CD4-positive, alpha-beta T cell (primary cell): ENCODE measurements around the gene OR2J3. TPM values are rescaled to one million over a fixed set of nuclear protein-coding genes. Genes with fewer than 3 reads are reported as not detected.

ENCODE experiments used
- ATAC-seq: fragments of 200-7000 bp; cut with Tn5 transposase; one replicate; pipeline ENCODE4 v1.10.0; 2022; ENCODE audit warnings: mild to moderate bottlenecking; ENCODE audit not compliant: poor library complexity
- CTCF ChIA-PET: fragments of 350-600 bp; sonication (Branson Sonifier 250); formaldehyde crosslinking; loops from one replicate; lab custom pipeline; 2021; ENCODE audit warnings: antibody characterized with exemption, inconsistent platforms; lab: Charles Lee
- POLR2A ChIA-PET: fragments of 350-600 bp; sonication (Branson Sonifier 250); formaldehyde crosslinking; loops from one replicate; lab custom pipeline; 2021; ENCODE audit warnings: antibody characterized with exemption, inconsistent platforms; lab: Charles Lee
- DNase-seq, 14 experiments: peaks; one replicate each; pipeline ENCODE4 v3.0.0-alpha.2; 2013 to 2020; ENCODE audit warnings: mixed read lengths in 2 of 14
- H3K27ac ChIP-seq, 2 donors: one replicate each; pipeline versions ENCODE4 v1.5.1 to v1.7.0; 2013; ENCODE audit warnings: low read length in 2 of 2, low read depth in 1 of 2, mild to moderate bottlenecking in 1 of 2
- H3K27me3 ChIP-seq, 2 experiments: 1 replicate in 1 of 2; 2 replicates in 1 of 2; pipeline versions ENCODE4 v1.6.1 to v1.7.0; 2013; ENCODE audit warnings: low read length in 2 of 2, control low read depth in 1 of 2, mild to moderate bottlenecking in 1 of 2, moderate library complexity in 1 of 2; ENCODE audit not compliant: insufficient read depth in 2 of 2, control insufficient read depth in 1 of 2
- H3K36me3 ChIP-seq: one replicate; pipeline ENCODE4 v1.6.1; 2013; ENCODE audit warnings: low read length, control low read depth; ENCODE audit not compliant: insufficient read depth
- H3K4me1 ChIP-seq: one replicate; pipeline ENCODE4 v1.6.1; 2013; ENCODE audit warnings: low read length, control low read depth; ENCODE audit not compliant: insufficient read depth
- H3K4me3 ChIP-seq: one replicate; pipeline ENCODE4 v1.5.1; 2013; ENCODE audit warnings: mild to moderate bottlenecking, low read length, moderate library complexity
- H3K9me3 ChIP-seq, 2 experiments: 1 replicate in 1 of 2; 2 replicates in 1 of 2; pipeline versions ENCODE4 v1.6.1 to v1.7.0; 2013; ENCODE audit warnings: low read length in 2 of 2, mild to moderate bottlenecking in 2 of 2, control low read depth in 1 of 2, moderate library complexity in 1 of 2; ENCODE audit not compliant: control insufficient read depth in 1 of 2, insufficient read depth in 1 of 2
- H3K27ac Mint-ChIP-seq: one replicate; pipeline ENCODE4 v1.8.0; 2020; ENCODE audit warnings: mixed read lengths
- H3K27me3 Mint-ChIP-seq: one replicate; pipeline ENCODE4 v1.8.0; 2021; ENCODE audit warnings: mixed read lengths
- H3K36me3 Mint-ChIP-seq: one replicate; pipeline ENCODE4 v1.8.0; 2021; ENCODE audit warnings: low read depth, mixed read lengths
- H3K4me1 Mint-ChIP-seq: one replicate; pipeline ENCODE4 v1.8.0; 2021; ENCODE audit warnings: low read depth, mixed read lengths
- H3K4me3 Mint-ChIP-seq: one replicate; pipeline ENCODE4 v1.8.0; 2020; ENCODE audit warnings: mild to moderate bottlenecking, mixed read lengths
- H3K9me3 Mint-ChIP-seq: one replicate; pipeline ENCODE4 v1.8.0; 2020; ENCODE audit warnings: mixed read lengths
- intact Hi-C, 2 experiments: fragments of 100-400 bp; cut with DNase I in 1 of 2; cut with micrococcal nuclease in 1 of 2; formaldehyde crosslinking; loops; one replicate each; pipeline versions ENCODE4 v1.15.1 to v1.9.0; 2023 to 2025; cut with DNase I, micrococcal nuclease
- total RNA-seq, 174 experiments: library from RNA in 2 of 174; stranded (reverse) in 2 of 174; gene quantifications; one replicate each; pipeline ENCODE4 v1.2.3 and lab custom pipeline; 2021 to 2026
- TF ChIP-seq, protein P1 (sequence below): fragments of 200-600 bp; IDR thresholded peaks from one replicate; pipeline ENCODE4 v1.8.0; 2022; ENCODE audit warnings: antibody characterized with exemption, mild to moderate bottlenecking

The OR2J3 gene
- total RNA-seq, 2 experiments from 2014 or later, result not detected

GRCh38 chr6:29131691-29132090, 23.8 kb downstream of the OR2J3 start:
- no peaks in the 10 kb centered on the region for H3K9me3 Mint-ChIP-seq
- H3K27ac Mint-ChIP-seq, result no peak overlapping the region
- H3K27me3 Mint-ChIP-seq, result peaks cover 49% of the 10 kb centered on the region

GRCh38 chr6:29137724-29138123, 29.9 kb downstream of the OR2J3 start:
- Histone ChIP-seq H3K36me3 (no peaks in the 10 kb centered on the region), H3K27ac (no peak overlapping the region), H3K4me1 (no peaks in the 10 kb centered on the region), H3K9me3 (no peaks in the 10 kb centered on the region), H3K27me3 (peaks cover 8 to 9% of the 10 kb centered on the region in 2 experiments), H3K4me3 (no peak overlapping the region)
- no peak overlapping the region for H3K4me3 Mint-ChIP-seq
- CTCF ChIA-PET, result no interaction called here
- peaks cover 44% of the 10 kb centered on the region for H3K27me3 Mint-ChIP-seq
- intact Hi-C loops, result no loop called here
- H3K36me3 Mint-ChIP-seq, result no peaks in the 10 kb centered on the region
- H3K9me3 Mint-ChIP-seq, result no peaks in the 10 kb centered on the region
- ATAC-seq, result no peak
- POLR2A ChIA-PET, result no interaction called here
- no peak for DNase-seq
- no peak overlapping the region for H3K27ac Mint-ChIP-seq
- TF ChIP-seq, protein P1, sequence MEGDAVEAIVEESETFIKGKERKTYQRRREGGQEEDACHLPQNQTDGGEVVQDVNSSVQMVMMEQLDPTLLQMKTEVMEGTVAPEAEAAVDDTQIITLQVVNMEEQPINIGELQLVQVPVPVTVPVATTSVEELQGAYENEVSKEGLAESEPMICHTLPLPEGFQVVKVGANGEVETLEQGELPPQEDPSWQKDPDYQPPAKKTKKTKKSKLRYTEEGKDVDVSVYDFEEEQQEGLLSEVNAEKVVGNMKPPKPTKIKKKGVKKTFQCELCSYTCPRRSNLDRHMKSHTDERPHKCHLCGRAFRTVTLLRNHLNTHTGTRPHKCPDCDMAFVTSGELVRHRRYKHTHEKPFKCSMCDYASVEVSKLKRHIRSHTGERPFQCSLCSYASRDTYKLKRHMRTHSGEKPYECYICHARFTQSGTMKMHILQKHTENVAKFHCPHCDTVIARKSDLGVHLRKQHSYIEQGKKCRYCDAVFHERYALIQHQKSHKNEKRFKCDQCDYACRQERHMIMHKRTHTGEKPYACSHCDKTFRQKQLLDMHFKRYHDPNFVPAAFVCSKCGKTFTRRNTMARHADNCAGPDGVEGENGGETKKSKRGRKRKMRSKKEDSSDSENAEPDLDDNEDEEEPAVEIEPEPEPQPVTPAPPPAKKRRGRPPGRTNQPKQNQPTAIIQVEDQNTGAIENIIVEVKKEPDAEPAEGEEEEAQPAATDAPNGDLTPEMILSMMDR, result no peak
- H3K4me1 Mint-ChIP-seq, result no peaks in the 10 kb centered on the region

More at GRCh38 chr6:29131691-29132090, 23.8 kb downstream of the OR2J3 start:
- intact Hi-C loops, result no loop called here
- ChIA-PET CTCF (no interaction called here), POLR2A (no interaction called here)
- Histone ChIP-seq H3K36me3 (no peaks in the 10 kb centered on the region), H3K27me3 (peaks cover 9 to 16% of the 10 kb centered on the region in 2 experiments), H3K27ac (no peak overlapping the region), H3K9me3 (peaks cover 0 to 9% of the 10 kb centered on the region in 2 experiments), H3K4me3 (no peak overlapping the region), H3K4me1 (no peaks in the 10 kb centered on the region)
- DNase-seq, result no peak
- Mint-ChIP-seq H3K4me3 (no peak overlapping the region), H3K36me3 (no peaks in the 10 kb centered on the region), H3K4me1 (no peaks in the 10 kb centered on the region)
- no peak for ATAC-seq
- TF ChIP-seq, protein P1, result no peak

DNA sequence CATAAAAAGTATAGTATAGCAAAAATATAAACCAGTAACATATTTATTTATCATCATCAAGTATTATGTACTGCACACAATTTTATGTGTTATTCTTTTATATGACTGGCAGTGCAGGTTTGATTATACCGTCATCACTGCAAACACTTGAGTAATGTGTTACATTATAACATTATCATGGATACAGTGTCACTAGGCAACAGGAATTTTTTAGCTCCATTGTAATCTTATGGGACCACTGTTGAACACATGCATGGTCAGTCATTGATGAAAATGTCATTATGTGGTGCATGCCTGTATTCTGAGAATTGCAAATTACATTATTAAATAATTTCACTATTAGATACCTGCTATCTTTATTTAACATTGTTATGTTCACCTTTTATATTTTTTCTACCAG, 33.7 kb downstream of the OR2J3 start:
- peaks cover 0 to 11% of the 10 kb centered on the region in 2 experiments for H3K9me3 ChIP-seq
- POLR2A ChIA-PET, result no interaction called here
- peaks cover 4 to 6% of the 10 kb centered on the region in 2 experiments for H3K27me3 ChIP-seq
- Mint-ChIP-seq H3K4me1 (no peaks in the 10 kb centered on the region), H3K4me3 (no peak overlapping the region), H3K27me3 (peaks cover 47% of the 10 kb centered on the region), H3K27ac (no peak overlapping the region), H3K9me3 (no peaks in the 10 kb centered on the region), H3K36me3 (no peaks in the 10 kb centered on the region)
- CTCF ChIA-PET, result no interaction called here
- H3K4me3 ChIP-seq, result no peak overlapping the region
- TF ChIP-seq, protein P1, result no peak
- no peaks in the 10 kb centered on the region for H3K4me1 ChIP-seq
- H3K36me3 ChIP-seq, result no peaks in the 10 kb centered on the region
- DNase-seq (no peak), ATAC-seq (no peak)
- intact Hi-C loops, result no loop called here
- no peak overlapping the region for H3K27ac ChIP-seq
